COLO829 (cell line): ENCODE measurements around the gene MLLT11.
"Not testable (repeated sequence)": the region's sequence is repeated elsewhere in the genome, so short reads cannot be mapped to it uniquely, and the experiment has no call there.

Experiments used
- DNase-seq: peaks from one replicate; pipeline ENCODE4 v3.0.0; 2012; ENCODE audit warnings: low spot score

Gene MLLT11

GRCh38 chr1:151056149-151056548 lies 4.0 kb upstream of the MLLT11 start:
- no peak for DNase-seq

DNA sequence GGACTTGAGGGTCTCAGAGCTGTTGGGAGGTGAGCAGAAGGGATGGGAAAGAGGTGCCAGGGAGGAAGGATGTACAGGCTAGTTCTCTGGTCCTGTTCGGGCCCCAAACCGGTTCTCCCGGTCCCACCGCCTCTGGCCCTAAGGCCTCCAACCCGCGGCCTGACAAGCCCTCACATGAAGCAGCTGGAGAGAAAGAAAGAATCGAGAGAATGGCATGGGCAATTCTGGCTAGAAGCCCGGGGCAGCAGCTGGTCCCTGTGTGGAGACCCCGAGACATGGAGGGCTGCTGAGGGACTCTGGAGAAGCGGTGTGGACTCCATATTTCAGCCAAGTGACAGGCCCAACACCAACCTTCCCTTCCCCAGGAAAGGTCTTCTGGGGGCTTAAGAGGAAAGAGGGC lies 1.5 kb upstream of the MLLT11 start:
- DNase-seq, result no peak

DNA sequence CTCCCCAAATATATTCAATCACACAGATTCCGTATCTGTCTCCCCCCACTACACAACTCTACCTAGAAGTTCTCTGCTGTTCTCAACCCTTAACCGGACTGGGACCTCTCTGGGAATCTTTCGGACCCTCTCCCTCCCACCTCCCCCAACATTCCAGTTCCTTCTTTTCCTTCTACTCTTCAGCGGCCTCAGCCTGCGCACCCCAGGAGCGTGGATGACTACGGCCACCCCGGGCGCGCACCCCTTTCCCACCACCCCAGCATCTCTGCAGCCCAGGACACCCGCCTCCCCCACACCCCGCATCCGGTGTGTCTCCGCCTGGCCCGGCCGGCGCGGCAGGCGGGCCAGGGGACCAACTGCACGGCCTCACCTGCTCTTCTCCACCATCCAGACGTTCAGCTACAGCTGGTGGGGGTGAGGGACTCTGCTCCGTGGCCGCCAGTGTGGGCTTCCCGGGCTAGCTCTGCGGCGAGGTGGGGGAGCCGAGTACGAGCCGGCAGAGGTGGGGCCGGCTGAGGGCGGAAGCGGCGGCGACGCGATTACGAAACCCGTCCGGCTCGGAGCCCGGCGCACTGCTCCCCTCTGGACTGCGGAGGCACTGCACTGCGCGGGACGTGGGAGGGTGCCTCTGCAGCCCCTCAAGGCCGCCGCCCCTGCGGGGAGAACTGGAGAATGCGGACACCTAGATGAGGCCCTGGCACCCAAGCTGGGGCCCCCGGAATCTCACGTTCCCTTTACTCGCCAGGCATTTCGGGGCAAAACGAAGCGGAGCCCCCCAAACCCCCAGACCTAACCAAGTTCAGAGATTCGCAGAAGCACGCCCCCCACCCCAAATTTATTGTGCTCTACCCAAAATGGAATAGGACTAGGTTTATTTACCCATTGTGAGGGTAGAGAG lies 839 bp upstream of the MLLT11 start, which contains the start of gene CDC42SE1:
Gene CDC42SE1, minus strand, starts transcription at position 514 of the 898 bp plus-strand sequence. CDS start 3,892 bp downstream, outside the sequence.
- peak; percentile 87 for DNase-seq

- DNase-seq, result no peak
Observed at GRCh38 chr1:151060657-151061421, 642 bp downstream of the MLLT11 start.

DNA sequence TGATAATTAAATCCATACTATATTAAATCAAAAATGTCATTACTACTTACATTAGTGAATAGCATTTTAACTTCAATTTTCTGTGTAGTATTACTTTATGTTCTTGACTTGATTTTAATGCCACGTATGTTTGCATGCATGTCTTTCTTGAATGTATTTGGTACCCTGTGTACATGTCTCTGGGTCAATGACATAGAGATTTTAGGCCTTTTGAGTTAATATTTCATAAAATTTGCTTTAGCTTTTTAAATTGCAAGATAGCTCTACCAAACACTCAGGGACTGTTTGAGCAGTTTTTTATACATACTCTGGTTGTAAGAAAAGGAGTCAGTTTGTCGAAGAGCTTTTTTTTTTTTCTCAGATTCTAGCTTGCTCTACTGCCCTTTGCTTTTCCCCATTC lies 1.5 kb downstream of the MLLT11 start:
- DNase-seq, result no peak

DNA sequence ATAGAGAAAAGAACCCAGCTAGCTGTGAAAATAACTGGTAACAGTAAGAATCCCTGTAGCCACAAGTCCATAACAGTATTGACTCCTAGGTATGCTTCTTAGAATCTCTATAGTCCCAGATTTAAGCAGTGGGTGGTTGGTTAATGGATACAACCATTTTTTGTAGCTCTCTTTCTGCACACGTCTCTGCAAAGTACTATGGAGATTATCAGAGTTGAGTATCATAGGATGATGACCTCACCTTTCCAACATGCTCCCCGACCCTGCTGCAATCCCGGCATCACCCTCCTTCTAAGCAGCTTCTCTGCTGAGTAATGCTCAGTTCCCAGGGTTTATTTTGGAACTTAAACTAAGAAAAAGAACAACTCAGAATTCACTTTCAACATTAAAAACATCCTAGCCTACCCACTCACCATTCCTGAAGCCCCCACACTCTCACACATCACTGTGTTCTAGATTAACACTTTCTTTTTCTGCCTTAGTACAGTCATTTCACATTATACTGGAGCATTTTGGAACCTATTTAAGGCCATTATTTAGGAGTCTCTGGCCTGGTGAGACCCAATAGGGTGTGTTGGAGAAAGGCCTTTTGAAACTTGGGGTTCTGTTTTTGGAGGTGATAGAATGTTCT lies 2.7 kb downstream of the MLLT11 start:
- no peak for DNase-seq

DNA sequence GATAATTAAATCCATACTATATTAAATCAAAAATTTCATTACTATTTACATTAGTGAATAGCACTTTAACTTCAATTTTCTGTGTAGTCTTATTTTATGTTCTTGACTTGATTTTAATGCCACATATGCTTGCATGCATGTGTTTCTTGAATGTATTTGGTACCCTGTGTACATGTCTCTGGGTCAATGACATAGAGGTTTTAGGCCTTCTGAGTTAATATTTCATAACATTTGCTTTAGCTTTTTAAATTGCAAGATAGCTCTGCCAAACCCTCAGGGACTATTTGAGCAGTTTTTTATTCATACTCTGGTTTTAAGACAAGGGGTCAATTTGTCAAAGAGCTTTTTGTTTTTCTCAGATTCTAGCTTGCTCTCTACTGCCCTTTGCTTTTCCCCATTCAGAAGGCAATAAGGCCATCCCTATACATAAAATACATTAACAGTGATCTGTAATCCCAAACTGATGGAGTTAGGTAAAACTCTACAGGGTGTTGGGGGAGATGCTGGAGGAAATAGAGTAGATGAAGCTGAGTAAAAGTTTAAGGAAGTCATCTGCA lies 5.0 kb downstream of the MLLT11 start:
- peak; percentile 78 for DNase-seq

- DNase-seq, result no peak
Observed at GRCh38 chr1:151067185-151067584, 7.0 kb downstream of the MLLT11 start.

- no peak for DNase-seq
Observed at GRCh38 chr1:151069103-151069486, 8.9 kb downstream of the MLLT11 start.

GRCh38 chr1:151070474-151071276 lies 10.5 kb downstream of the MLLT11 start, which contains the start of gene GABPB2:
GABPB2 (plus strand) TSS chr1:151070761; CDS start chr1:151088190, 17,429 bp downstream.
- peak; percentile 87 for DNase-seq

GRCh38 chr1:151072224-151072623 lies 12.0 kb downstream of the MLLT11 start:
- no peak for DNase-seq

GRCh38 chr1:151085953-151086559 lies 25.9 kb downstream of the MLLT11 start:
- DNase-seq, result no peak

DNA sequence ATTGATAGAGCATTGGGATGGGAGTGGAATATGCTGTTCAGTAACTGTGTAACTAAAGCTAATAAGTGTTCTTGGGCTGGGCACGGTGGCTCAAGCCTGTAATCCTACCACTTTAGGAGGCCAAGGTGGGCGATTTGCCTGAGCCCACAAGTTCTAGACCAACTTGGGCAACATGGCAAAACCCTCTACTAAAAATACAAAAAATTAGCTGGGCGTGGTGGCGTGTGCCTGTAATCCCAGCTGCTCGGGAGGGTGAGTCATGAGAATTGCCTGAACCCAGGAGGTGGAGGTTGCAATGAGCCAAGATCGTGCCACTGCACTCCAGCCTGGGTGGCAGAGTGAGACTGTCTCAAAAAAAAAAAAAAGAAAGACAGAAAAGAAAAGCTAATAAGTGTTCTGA lies 37.2 kb downstream of the MLLT11 start:
- DNase-seq, result not testable (repeated sequence)

GRCh38 chr1:151098126-151098525 lies 37.9 kb downstream of the MLLT11 start:
- no peak for DNase-seq

DNA sequence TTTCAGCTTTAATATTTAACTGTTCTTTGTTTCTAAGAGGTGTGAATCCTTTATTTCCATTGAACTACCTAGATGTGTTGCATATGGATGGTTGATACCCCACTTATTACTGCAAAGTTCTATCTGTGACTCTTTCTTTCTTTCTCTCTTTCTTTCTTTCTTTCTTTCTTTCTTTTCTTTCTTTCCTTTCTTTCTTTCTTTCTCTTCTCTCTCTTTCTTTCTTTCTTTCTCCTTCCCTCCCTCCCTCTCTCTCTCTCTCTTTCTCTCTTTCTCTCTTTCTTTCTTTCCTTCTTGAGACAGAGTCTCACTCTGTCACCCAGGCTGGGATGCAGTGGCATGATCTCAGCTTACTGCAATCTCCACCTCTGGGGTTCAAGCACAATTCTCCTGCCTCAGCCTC lies 44.4 kb downstream of the MLLT11 start:
- no peak for DNase-seq

DNA sequence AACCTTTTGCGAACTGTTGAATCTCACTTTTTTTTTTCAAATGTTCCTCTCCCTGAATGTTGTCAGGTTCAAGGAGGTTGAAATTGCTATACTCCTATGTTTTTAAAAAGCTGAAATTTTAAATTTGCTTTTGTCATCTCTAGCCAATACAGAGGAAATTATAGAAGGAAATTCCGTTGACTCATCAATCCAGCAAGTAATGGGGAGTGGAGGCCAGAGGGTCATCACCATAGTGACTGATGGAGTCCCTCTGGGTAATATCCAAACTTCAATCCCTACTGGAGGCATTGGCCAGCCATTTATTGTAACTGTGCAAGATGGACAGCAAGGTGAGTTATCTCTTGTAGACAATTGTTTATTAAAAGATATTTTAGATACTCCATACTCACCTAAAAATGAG lies 46.7 kb downstream of the MLLT11 start:
- no peak for DNase-seq

- DNase-seq, result no peak
Observed at GRCh38 chr1:151108331-151108730, 48.1 kb downstream of the MLLT11 start.

GRCh38 chr1:151113877-151114276 lies 53.7 kb downstream of the MLLT11 start:
- no peak for DNase-seq
